Body of pancreas (tissue), 4 donors: ENCODE results near the gene COL12A1.

Experiments used
- CTCF ChIP-seq, 7 experiments: fragments of 450-650 bp in 4 of 7; fragments of 200-600 bp in 3 of 7; sonication (generic) in 3 of 7; IDR thresholded peaks; one replicate each; pipeline ENCODE4 v1.5.1; 2016 to 2019; ENCODE audit warnings: antibody characterized with exemption in 7 of 7
- POLR2A ChIP-seq, 3 donors: fragments of 450-650 bp; IDR thresholded peaks; one replicate each; pipeline ENCODE4 v1.6.1; 2016; ENCODE audit warnings: antibody characterized with exemption in 3 of 3, mild to moderate bottlenecking in 2 of 3

- TF ChIP-seq CTCF (IDR thresholded peaks at IDR 0.05) = no peak
- TF ChIP-seq POLR2A (IDR thresholded peaks at IDR 0.05) = no peak
Measured at GRCh38 chr6:75155631-75156030, 50.2 kb downstream of the COL12A1 start.
